GM12874 (cell line): ENCODE measurements around the gene RBM33.

Experiments used
- TF ChIP-seq, protein P1 (sequence below): IDR thresholded peaks from 2 replicates; pipeline ENCODE4 v1.5.1; 2011; ENCODE audit warnings: low read depth, mild to moderate bottlenecking, control low read depth, low read length, moderate library complexity; ENCODE audit not compliant: insufficient read depth

Gene RBM33

DNA sequence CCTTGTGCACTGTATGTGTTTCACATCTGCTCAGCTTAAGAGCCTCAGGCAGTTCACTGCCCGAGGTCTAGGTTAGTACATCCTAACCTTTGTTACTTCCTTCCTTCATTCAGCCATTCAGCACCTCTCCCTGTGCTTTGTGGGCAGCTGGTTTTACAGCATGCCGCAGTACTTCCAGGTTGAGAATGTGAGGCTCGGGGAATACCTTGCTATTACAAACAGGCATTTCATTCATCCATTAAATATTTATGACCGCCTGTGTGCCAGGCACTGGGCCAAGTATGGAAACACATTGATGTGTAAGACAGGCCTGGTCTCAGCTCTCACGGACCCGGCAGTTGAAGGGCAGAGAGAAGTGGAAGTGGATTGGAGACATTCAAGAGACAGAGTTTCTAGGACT lies 85.4 kb downstream of the RBM33 start:
- TF ChIP-seq, protein P1, sequence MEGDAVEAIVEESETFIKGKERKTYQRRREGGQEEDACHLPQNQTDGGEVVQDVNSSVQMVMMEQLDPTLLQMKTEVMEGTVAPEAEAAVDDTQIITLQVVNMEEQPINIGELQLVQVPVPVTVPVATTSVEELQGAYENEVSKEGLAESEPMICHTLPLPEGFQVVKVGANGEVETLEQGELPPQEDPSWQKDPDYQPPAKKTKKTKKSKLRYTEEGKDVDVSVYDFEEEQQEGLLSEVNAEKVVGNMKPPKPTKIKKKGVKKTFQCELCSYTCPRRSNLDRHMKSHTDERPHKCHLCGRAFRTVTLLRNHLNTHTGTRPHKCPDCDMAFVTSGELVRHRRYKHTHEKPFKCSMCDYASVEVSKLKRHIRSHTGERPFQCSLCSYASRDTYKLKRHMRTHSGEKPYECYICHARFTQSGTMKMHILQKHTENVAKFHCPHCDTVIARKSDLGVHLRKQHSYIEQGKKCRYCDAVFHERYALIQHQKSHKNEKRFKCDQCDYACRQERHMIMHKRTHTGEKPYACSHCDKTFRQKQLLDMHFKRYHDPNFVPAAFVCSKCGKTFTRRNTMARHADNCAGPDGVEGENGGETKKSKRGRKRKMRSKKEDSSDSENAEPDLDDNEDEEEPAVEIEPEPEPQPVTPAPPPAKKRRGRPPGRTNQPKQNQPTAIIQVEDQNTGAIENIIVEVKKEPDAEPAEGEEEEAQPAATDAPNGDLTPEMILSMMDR = no peak

DNA sequence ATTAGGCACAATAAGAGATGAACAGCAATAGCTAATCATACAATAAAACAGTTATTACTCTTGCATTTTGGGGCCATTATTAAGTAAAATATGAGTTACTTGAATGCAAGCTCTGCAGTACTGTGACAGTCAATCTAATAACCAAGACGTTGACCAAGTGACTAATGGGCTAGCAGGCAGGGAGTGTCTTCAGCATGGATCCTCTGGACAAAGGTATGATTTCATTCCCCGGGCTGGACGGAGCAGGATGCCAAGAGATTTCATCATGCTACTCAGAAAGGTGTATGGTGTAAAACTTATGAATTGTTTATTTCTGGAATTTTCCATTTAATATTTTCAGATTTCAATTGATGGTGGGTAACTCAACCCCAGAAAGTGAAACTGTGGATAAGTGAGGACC lies 86.9 kb downstream of the RBM33 start:
- TF ChIP-seq, protein P1 = no peak

DNA sequence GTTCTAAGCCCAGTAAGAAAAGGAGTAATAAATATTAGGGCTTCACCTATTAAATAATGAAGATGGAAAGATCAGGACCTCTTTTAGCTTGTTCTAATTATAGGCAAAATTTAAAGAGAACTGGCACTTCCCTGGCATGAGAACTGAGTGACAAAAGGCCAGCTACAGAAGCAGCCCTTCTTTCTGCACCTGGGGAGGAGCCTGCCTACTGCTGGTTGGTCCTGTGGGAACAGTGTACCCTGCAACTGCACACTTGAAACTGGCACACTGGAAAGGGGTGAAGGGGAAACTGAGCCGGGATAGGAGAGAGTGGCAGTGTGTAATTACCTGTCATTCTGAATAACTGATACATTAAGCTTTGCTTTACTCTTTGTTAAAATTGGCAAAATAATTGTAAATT lies 87.4 kb downstream of the RBM33 start:
- TF ChIP-seq, protein P1 = no peak

DNA sequence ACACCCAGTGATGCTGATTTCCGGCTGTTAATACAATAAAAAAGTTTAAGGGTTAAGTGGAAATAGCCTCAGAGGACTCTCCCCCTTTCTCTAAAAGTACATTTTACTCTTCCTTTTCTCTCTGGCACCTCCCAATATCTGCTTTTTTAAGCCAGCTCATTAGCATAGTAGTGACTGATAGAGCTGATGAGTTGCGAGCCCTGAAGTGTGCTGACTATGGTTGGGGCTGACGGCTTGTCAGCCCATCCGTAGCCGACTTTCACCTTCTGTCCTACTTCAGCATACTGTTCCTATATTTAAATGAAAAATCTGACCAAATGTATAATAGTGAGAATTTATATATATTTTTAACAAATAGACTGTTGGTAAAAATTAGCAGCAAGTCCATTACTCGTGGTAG lies 87.8 kb downstream of the RBM33 start:
- TF ChIP-seq, protein P1 = no peak

DNA sequence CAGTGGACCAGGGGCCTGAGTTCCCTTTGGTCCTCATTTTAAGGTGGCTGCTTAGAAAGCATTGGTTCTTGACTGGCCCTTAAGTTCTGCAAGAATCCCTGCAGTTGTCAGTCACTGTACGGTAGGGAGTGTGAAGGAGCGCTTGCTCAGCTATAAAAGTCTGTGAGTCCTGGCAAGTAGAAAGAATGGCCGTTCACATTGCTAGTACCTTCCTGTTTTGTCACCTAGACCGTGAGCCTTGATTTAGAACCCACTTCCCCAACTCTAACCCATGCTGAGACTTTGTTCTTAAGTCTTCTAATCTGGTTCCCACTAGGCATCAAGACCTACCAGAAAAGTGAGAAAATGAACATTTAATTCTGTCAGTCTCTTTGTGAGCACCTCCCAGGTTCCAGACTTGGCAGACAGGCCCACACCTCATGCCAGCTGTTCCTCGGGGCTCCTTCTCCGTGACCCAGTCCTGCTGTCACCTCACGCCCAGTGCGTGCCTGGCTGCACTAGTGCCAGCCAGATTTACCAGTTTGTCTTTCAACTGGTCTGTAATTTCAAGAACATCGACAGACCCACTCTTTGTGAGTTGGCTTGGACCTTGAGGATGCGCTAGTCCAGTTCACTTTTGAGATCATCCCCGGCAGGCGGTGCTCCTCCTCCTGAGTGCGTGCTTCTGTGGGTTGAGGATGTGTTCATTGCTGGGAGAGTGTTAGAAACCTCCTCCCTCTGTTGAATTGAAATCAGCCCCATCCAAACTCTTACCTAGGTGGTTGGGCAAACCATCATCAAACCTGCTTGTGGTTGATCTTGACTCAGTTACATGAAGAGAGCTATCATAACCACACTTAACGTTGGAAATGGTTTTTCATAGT lies 89.4 kb downstream of the RBM33 start:
- TF ChIP-seq, protein P1 = no peak

DNA sequence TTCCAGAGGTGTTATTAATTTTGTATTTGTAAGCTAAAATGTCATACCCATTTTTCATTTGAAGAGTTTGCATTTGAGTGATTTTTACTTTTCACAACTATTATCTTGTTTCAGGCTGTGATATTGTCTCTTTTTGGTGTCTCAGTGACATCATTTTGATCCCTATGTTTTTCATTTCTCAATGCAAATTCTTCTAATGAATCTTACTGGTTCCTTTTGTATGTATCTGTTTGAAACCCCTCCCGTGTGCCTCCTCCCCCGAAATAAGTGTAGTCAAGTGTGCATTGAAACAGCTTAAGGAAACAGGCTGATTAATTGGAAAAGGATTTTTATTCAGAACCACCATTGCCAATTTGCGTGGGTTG lies 90.0 kb downstream of the RBM33 start:
- TF ChIP-seq, protein P1 = no peak

DNA sequence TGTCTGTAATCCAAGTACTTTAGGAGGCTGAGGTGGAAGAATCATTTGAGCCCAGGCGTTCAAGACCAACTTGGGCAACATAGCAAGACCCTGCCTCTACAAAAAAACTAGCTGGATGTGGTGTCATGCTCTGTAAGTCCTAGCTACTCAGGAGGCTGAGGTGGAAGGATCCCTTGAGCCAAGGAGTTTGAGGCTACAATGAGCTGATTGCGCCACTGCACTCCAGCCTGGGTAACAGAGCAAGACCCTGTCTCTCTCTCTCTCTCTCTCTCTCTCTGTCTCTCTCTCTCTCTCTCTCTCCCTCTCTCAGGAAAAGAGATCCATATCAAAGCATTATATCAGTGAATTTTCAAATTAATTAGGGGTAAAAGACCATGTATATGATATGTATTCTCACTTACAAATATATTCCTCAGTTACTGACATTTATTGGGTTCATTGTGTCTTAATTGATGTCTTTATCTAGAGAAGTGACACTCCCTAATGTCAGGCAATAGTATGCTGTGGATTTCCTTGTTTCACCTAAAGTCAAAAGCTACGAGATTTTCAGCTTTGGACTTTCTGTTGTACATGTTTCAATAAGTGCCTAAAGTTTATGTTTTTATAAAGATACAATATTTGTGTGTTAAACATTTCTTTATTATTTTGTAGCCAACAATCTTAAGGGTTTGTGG lies 91.1 kb downstream of the RBM33 start:
- TF ChIP-seq, protein P1 = no peak
